HepG2 (cell line): ENCODE results near the gene SLX4. TPM values are rescaled to one million over a fixed set of nuclear protein-coding genes. Genes with fewer than 3 reads are reported as not detected.

ENCODE experiments used
- ATAC-seq: fragments of 200-7000 bp; cut with Tn5 transposase; 3 replicates; pipeline ENCODE4 v1.9.1; 2020; ENCODE audit warnings: mild to moderate bottlenecking, moderate library complexity
- BruUV-seq: library from RNA; stranded (reverse); fragments of 400-500 nt; replicated peaks from 2 replicates; lab custom pipeline; 2021; lab: Mats Ljungman, UMichigan
- CTCF ChIA-PET: fragments of 300-600 bp; formaldehyde crosslinking; extraction: SDS; loops from one replicate; lab custom pipeline; 2021; ENCODE audit warnings: low total read pairs, inconsistent platforms, low intra/inter-chr PET ratio; lab: Yijun Ruan, JAX
- POLR2A ChIA-PET: fragments of 350-600 bp; sonication (Branson Sonifier 250); formaldehyde crosslinking; loops from one replicate; lab custom pipeline; 2020; ENCODE audit warnings: antibody characterized with exemption, inconsistent platforms; lab: Yijun Ruan, JAX
- DNase-seq: peaks from one replicate; pipeline ENCODE4 v3.0.0-alpha.2; 2015; ENCODE audit warnings: low spot score
- FAIRE-seq: peaks from 3 replicates; lab custom pipeline; 2011; peaks lifted over from hg19 to GRCh38; lab: Jason Lieb, UNC
- H2AFZ ChIP-seq: one replicate; pipeline ENCODE4 v1.6.1; 2011; ENCODE audit warnings: low read length, inconsistent platforms
- H3K27ac ChIP-seq: fragments of 300-600 bp; 3 replicates; pipeline ENCODE4 v1.8.0; 2011; ENCODE audit warnings: mixed run types, mild to moderate bottlenecking, mixed read lengths, low read length, inconsistent platforms; ENCODE audit not compliant: insufficient read depth; ENCODE audit errors: extremely low read length
- H3K27me3 ChIP-seq, 2 experiments: fragments of 200-600 bp in 1 of 2; 2 replicates in 1 of 2; 3 replicates in 1 of 2; pipeline versions ENCODE4 v1.6.0 to v1.8.0; 2011; ENCODE audit warnings: low read length in 2 of 2, mild to moderate bottlenecking in 2 of 2, moderate library complexity in 2 of 2, inconsistent platforms in 1 of 2; ENCODE audit not compliant: insufficient read depth in 2 of 2, control insufficient read depth in 1 of 2
- H3K36me3 ChIP-seq, 2 experiments: fragments of 200-600 bp in 1 of 2; replicated peaks in 1 of 2; 2 replicates in 1 of 2; 3 replicates in 1 of 2; pipeline versions ENCODE4 v1.5.1 to v1.8.0; 2011; ENCODE audit warnings: low read length in 2 of 2, inconsistent platforms in 1 of 2; ENCODE audit not compliant: insufficient read depth in 2 of 2, control insufficient read depth in 1 of 2
- H3K4me1 ChIP-seq: 2 replicates; pipeline ENCODE4 v1.5.1; 2012; ENCODE audit warnings: low read length, inconsistent platforms; ENCODE audit not compliant: insufficient read depth
- H3K4me2 ChIP-seq: 2 replicates; pipeline ENCODE4 v1.6.0; 2011; ENCODE audit warnings: low read depth, low read length, inconsistent platforms
- H3K4me3 ChIP-seq, 3 experiments: fragments of 200-600 bp in 1 of 3; sonication (generic), shearing (Covaris generic) in 1 of 3; replicated peaks in 1 of 3; 2 replicates each; pipeline ENCODE4 v1.5.1; 2011 to 2016; ENCODE audit warnings: low read length in 3 of 3, inconsistent platforms in 2 of 3, low read depth in 2 of 3, mild to moderate bottlenecking in 2 of 3, control low read depth in 1 of 3, mixed read lengths in 1 of 3; ENCODE audit not compliant: insufficient read depth in 1 of 3
- H3K79me2 ChIP-seq: one replicate; pipeline ENCODE4 v1.6.1; 2011; ENCODE audit warnings: low read length, inconsistent platforms; ENCODE audit not compliant: insufficient read depth
- H3K9ac ChIP-seq: 2 replicates; pipeline ENCODE4 v1.6.0; 2011; ENCODE audit warnings: mild to moderate bottlenecking, low read depth, low read length, inconsistent platforms; ENCODE audit not compliant: insufficient read depth
- H3K9me3 ChIP-seq: 2 replicates; pipeline ENCODE4 v1.5.1; 2012; ENCODE audit warnings: mild to moderate bottlenecking, low read length
- H4K20me1 ChIP-seq: 2 replicates; pipeline ENCODE4 v1.6.0; 2011; ENCODE audit warnings: inconsistent platforms, mild to moderate bottlenecking, low read length, moderate library complexity; ENCODE audit not compliant: insufficient read depth
- FOXK1 ChIP-seq: sonication (generic); formaldehyde crosslinking; IDR thresholded peaks from 2 replicates; pipeline ENCODE4 v1.4.0; 2020; ENCODE audit warnings: low read depth, missing genetic modification reagents, borderline replicate concordance
- HNF1A ChIP-seq, 2 experiments: sonication (generic) in 1 of 2; formaldehyde crosslinking in 1 of 2; IDR thresholded peaks; 2 replicates each; pipeline versions ENCODE4 v1.4.0 to v1.6.1; 2016 to 2020; ENCODE audit warnings: borderline replicate concordance in 1 of 2, low read depth in 1 of 2, mild to moderate bottlenecking in 1 of 2, missing genetic modification reagents in 1 of 2
- KDM2A ChIP-seq: sonication (generic); formaldehyde crosslinking; IDR thresholded peaks from 2 replicates; pipeline ENCODE4 v1.4.0; 2020; ENCODE audit warnings: low read depth, missing genetic modification reagents, borderline replicate concordance
- MED1 ChIP-seq: sonication (generic); formaldehyde crosslinking; IDR thresholded peaks from 2 replicates; pipeline ENCODE4 v1.4.0; 2020; ENCODE audit warnings: missing genetic modification reagents
- MIER3 ChIP-seq: IDR thresholded peaks from 2 replicates; pipeline ENCODE4 v1.6.1; 2016; ENCODE audit warnings: missing compliant biosample characterization, borderline replicate concordance
- NR2F2 ChIP-seq: IDR thresholded peaks from 2 replicates; pipeline ENCODE4 v1.6.1; 2012; ENCODE audit warnings: low read depth, inconsistent platforms, borderline replicate concordance
- PCBP1 ChIP-seq: fragments of 200-400 bp; formaldehyde crosslinking; IDR thresholded peaks from 2 replicates; pipeline ENCODE4 v1.6.1; 2017; ENCODE audit warnings: mild to moderate bottlenecking, low read depth, low read length, borderline replicate concordance
- SP140L ChIP-seq: sonication (generic); formaldehyde crosslinking; IDR thresholded peaks from 2 replicates; pipeline ENCODE4 v1.4.0; 2020; ENCODE audit warnings: missing genetic modification reagents, borderline replicate concordance
- YY1 ChIP-seq: IDR thresholded peaks from 2 replicates; pipeline ENCODE4 v1.6.1; 2011; ENCODE audit warnings: low read length, low read depth, moderate library complexity, mild to moderate bottlenecking; ENCODE audit not compliant: insufficient read depth, insufficient replicate concordance
- ZNF207 ChIP-seq: fragments of 450-650 bp; IDR thresholded peaks from 2 replicates; pipeline ENCODE4 v1.6.1; 2016; ENCODE audit warnings: antibody characterized with exemption, borderline replicate concordance
- ZNF263 ChIP-seq: sonication (generic); formaldehyde crosslinking; IDR thresholded peaks from 2 replicates; pipeline ENCODE4 v1.4.0; 2020; ENCODE audit warnings: missing genetic modification reagents
- ZSCAN25 ChIP-seq: sonication (generic); formaldehyde crosslinking; IDR thresholded peaks from 2 replicates; pipeline ENCODE4 v1.8.0; 2022; ENCODE audit warnings: mild to moderate bottlenecking, missing genetic modification reagents
- whole genome bisulfite sequencing: methylation state at CpG from one replicate; pipeline ENCODE4 v1.1.6; 2017; ENCODE audit warnings: low lambda C conversion rate; 5-methylcytosine and 5-hydroxymethylcytosine counted together
- in situ Hi-C: cut with HindIII; loops from 2 replicates; pipeline ENCODE4 v1.10.0; 2017; ENCODE audit warnings: low pct_unique_long_range_greater_than_20kb; ENCODE audit not compliant: extremely low pct_ligation_motif_present
- intact Hi-C: fragments of 100-400 bp; cut with micrococcal nuclease; formaldehyde crosslinking; loops from one replicate; pipeline ENCODE4 v1.10.0; 2022; ENCODE audit not compliant: unreplicated experiment
- polyA plus RNA-seq, 8 experiments: library from polyadenylated mRNA; depleted of rRNA in 3 of 8; stranded (reverse) in 7 of 8; unstranded in 1 of 8; fragments of >200 nt; fragmentation: Illumina TruSeq in 4 of 8; extraction: Trizol in 4 of 8; gene quantifications; 2 replicates each; pipeline versions ENCODE4 v1.2.1 to v1.2.3, GENCODE V29; 2011 to 2016; ENCODE audit warnings: low read depth in 4 of 8, missing spikeins in 1 of 8, mixed read lengths in 1 of 8; ENCODE audit not compliant: insufficient read depth in 1 of 8
- total RNA-seq, 5 experiments: library from RNA; depleted of rRNA; stranded (reverse); fragments of >200 nt; fragmentation: Illumina TruSeq; extraction: Trizol; gene quantifications; 2 replicates each; pipeline ENCODE4 v1.2.3, GENCODE V29; 2016; ENCODE audit warnings: low read depth in 1 of 5
- TF ChIP-seq, protein P1 (sequence below): sonication (generic); formaldehyde crosslinking; IDR thresholded peaks from 2 replicates; pipeline ENCODE4 v1.4.0; 2020; ENCODE audit warnings: missing genetic modification reagents
- TF ChIP-seq, protein P2 (sequence below): sonication (generic); formaldehyde crosslinking; IDR thresholded peaks from 2 replicates; pipeline ENCODE4 v1.5.0; 2020; ENCODE audit warnings: mild to moderate bottlenecking, missing genetic modification reagents

SLX4 gene
- total and polyA plus RNA-seq, 2 of the 13 experiments (the other 11 are each of a cell fraction or from before 2014, with no cell fraction given): 1.1 to 3.6 TPM

- TF ChIP-seq HNF1A (IDR thresholded peaks at IDR 0.05; ENCODE audit: low read depth) (no peak), HNF1A (CRISPR knock-in tag; IDR thresholded peaks at IDR 0.05; ENCODE audit: borderline replicate concordance) (no peak), ZNF263 (CRISPR knock-in tag) (no peak)
Observed at GRCh38 chr16:3607634-3608033, 3.8 kb downstream of the SLX4 start (continued).

- FAIRE-seq: no peak
- ChIA-PET CTCF (no interaction called here), POLR2A (no interaction called here)
- Histone ChIP-seq H3K9me3 (no peaks in the 10 kb centered on the region), H3K4me2 (no peak overlapping the region), H3K4me3 (no peak overlapping the region), H3K27ac (no peak overlapping the region), H3K27me3 (no peaks in the 10 kb centered on the region; a peak in 1 of 5 replicates), H3K79me2 (peaks cover 10% of the 10 kb centered on the region), H3K4me1 (peaks cover 36% of the 10 kb centered on the region), H3K9ac (no peak overlapping the region), H4K20me1 (no peaks in the 10 kb centered on the region), H3K36me3 (peaks cover 1 to 5% of the 10 kb centered on the region in 2 experiments; a peak in 2 of 5 replicates), H2AFZ (no peak overlapping the region)
- intact Hi-C loops: no loop called here
- no TSS peak for BruUV-seq
- in situ Hi-C loops: no loop called here
- no peak for DNase-seq
- 92% methylated on average over 7 of the region's 7 CpGs for WGBS
- ATAC-seq: no peak
- no peak for TF ChIP-seq KDM2A (CRISPR knock-in tag)
- no peak for TF ChIP-seq SP140L (CRISPR knock-in tag)
- no peak for TF ChIP-seq ZSCAN25 (CRISPR knock-in tag)
- TF ChIP-seq, protein P1, sequence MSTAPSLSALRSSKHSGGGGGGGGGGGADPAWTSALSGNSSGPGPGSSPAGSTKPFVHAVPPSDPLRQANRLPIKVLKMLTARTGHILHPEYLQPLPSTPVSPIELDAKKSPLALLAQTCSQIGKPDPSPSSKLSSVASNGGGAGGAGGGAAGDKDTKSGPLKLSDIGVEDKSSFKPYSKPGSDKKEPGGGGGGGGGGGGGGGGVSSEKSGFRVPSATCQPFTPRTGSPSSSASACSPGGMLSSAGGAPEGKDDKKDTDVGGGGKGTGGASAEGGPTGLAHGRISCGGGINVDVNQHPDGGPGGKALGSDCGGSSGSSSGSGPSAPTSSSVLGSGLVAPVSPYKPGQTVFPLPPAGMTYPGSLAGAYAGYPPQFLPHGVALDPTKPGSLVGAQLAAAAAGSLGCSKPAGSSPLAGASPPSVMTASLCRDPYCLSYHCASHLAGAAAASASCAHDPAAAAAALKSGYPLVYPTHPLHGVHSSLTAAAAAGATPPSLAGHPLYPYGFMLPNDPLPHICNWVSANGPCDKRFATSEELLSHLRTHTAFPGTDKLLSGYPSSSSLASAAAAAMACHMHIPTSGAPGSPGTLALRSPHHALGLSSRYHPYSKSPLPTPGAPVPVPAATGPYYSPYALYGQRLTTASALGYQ (CRISPR knock-in tag): no peak
- no peak for TF ChIP-seq PCBP1
- no peak for TF ChIP-seq MIER3
- TF ChIP-seq FOXK1: no peak
- no peak for TF ChIP-seq YY1
- TF ChIP-seq, protein P2, sequence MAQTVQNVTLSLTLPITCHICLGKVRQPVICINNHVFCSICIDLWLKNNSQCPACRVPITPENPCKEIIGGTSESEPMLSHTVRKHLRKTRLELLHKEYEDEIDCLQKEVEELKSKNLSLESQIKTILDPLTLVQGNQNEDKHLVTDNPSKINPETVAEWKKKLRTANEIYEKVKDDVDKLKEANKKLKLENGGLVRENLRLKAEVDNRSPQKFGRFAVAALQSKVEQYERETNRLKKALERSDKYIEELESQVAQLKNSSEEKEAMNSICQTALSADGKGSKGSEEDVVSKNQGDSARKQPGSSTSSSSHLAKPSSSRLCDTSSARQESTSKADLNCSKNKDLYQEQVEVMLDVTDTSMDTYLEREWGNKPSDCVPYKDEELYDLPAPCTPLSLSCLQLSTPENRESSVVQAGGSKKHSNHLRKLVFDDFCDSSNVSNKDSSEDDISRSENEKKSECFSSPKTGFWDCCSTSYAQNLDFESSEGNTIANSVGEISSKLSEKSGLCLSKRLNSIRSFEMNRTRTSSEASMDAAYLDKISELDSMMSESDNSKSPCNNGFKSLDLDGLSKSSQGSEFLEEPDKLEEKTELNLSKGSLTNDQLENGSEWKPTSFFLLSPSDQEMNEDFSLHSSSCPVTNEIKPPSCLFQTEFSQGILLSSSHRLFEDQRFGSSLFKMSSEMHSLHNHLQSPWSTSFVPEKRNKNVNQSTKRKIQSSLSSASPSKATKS (CRISPR knock-in tag): no peak
- no peak for TF ChIP-seq NR2F2
- TF ChIP-seq MED1: no peak
- no peak for TF ChIP-seq ZNF207
Observed at GRCh38 chr16:3607161-3607560, 4.2 kb downstream of the SLX4 start.
